Endothelial cell of umbilical vein (primary cell): Measurements from ENCODE around the gene RAB21.

Experiments
- CTCF ChIP-seq, 2 donors: IDR thresholded peaks; 1 replicate in 1 of 2; 2 replicates in 1 of 2; pipeline ENCODE4 v1.5.1; 2011; ENCODE audit warnings: low read length in 2 of 2, mild to moderate bottlenecking in 2 of 2, moderate library complexity in 2 of 2, control low read depth in 1 of 2, inconsistent platforms in 1 of 2, low read depth in 1 of 2; ENCODE audit not compliant: insufficient read depth in 1 of 2; ENCODE audit errors: extremely low read depth in 1 of 2
- EZH2 ChIP-seq: IDR thresholded peaks from 2 replicates; pipeline ENCODE4 v1.6.1; 2012; ENCODE audit warnings: borderline replicate concordance, low read depth, mild to moderate bottlenecking, moderate library complexity, low read length, inconsistent platforms; ENCODE audit not compliant: severe bottlenecking
- MYC ChIP-seq: IDR thresholded peaks from one replicate; pipeline ENCODE4 v1.6.1; 2011; ENCODE audit warnings: mild to moderate bottlenecking, low read depth, low read length
- POLR2A ChIP-seq: IDR thresholded peaks from 2 replicates; pipeline ENCODE4 v1.6.1; 2012; ENCODE audit warnings: low read depth, mild to moderate bottlenecking, control low read depth, low read length

GRCh38 chr12:71786829-71787228 is 32.2 kb downstream of the RAB21 start:
- TF ChIP-seq MYC (no peak), CTCF (IDR thresholded peaks at IDR 0.05; ENCODE audit: extremely low read depth in 1 of 2, insufficient read depth in 1 of 2, low read depth in 1 of 2, low read length in 2 of 2) (no peak), POLR2A (no peak), EZH2 (no peak)
